ENCODE results near the gene TBC1D10B.
A peak's percentile ranks its signal among the peaks of the same experiment; 100 is the strongest.

TBC1D10B gene

GRCh38 chr16:30371248-30371816, 1.0 kb upstream of the TBC1D10B start (continued):
- TF ChIP-seq ZBTB10 (tag by site-specific recombination; IDR thresholded peaks at IDR 0.05) (no peak), ZNF561 (tag by site-specific recombination; IDR thresholded peaks at IDR 0.05; ENCODE audit: borderline replicate concordance) (no peak), ZNF513 (tag by site-specific recombination; IDR thresholded peaks at IDR 0.05) (no peak), BCL11B (tag by site-specific recombination; IDR thresholded peaks at IDR 0.05; ENCODE audit: low read depth) (no peak), GLIS2 (tag by site-specific recombination; IDR thresholded peaks at IDR 0.05) (no peak; the same call in 1 of the 2 replicates), REST (tag by site-specific recombination; IDR thresholded peaks at IDR 0.05) (no peak; the same call in 1 of the 2 replicates), ZNF521 (tag by site-specific recombination; IDR thresholded peaks at IDR 0.05) (no peak), PRDM4 (tag by site-specific recombination; IDR thresholded peaks at IDR 0.05) (0 out of 2 replicates have a peak, but pooled peaks have one; percentile 18), ZNF175 (tag by site-specific recombination; IDR thresholded peaks at IDR 0.05) (no peak), ZNF132 (tag by site-specific recombination; IDR thresholded peaks at IDR 0.05; ENCODE audit: borderline replicate concordance) (no peak), ZNF18 (tag by site-specific recombination; IDR thresholded peaks at IDR 0.05) (no peak), ZEB2 (tag by site-specific recombination; IDR thresholded peaks at IDR 0.05) (peak; percentile 89), ZNF292 (tag by site-specific recombination; IDR thresholded peaks at IDR 0.05; ENCODE audit: borderline replicate concordance, low read depth) (peak; percentile 37; the same call in 1 of the 2 replicates), ZNF10 (tag by site-specific recombination; IDR thresholded peaks at IDR 0.05) (no peak), ZBTB48 (tag by site-specific recombination; IDR thresholded peaks at IDR 0.05) (peak; percentile 95), ZNF280C (tag by site-specific recombination; IDR thresholded peaks at IDR 0.05) (no peak), ZNF398 (tag by site-specific recombination; IDR thresholded peaks at IDR 0.05) (peak; percentile 39; the same call in 1 of the 2 replicates), ZNF529 (tag by site-specific recombination; IDR thresholded peaks at IDR 0.05; ENCODE audit: insufficient replicate concordance) (no peak), ZNF645 (tag by site-specific recombination; IDR thresholded peaks at IDR 0.05) (no peak), ZNF548 (tag by site-specific recombination; IDR thresholded peaks at IDR 0.05) (no peak), KLF10 (tag by site-specific recombination; IDR thresholded peaks at IDR 0.05) (no peak)
